GM18507 (cell line): ENCODE measurements around the gene SPECC1.
"Not testable (repeated sequence)": the region's sequence is repeated elsewhere in the genome, so short reads cannot be mapped to it uniquely, and the experiment has no call there.

ENCODE experiments used
- DNase-seq: peaks from one replicate; pipeline ENCODE4 v3.0.0; 2011; ENCODE audit warnings: low read depth; ENCODE audit not compliant: insufficient read length; ENCODE audit errors: extremely low spot score
- FAIRE-seq: peaks from 2 replicates; lab custom pipeline; 2011; peaks lifted over from hg19 to GRCh38; lab: Jason Lieb, UNC

Gene SPECC1, protein sequence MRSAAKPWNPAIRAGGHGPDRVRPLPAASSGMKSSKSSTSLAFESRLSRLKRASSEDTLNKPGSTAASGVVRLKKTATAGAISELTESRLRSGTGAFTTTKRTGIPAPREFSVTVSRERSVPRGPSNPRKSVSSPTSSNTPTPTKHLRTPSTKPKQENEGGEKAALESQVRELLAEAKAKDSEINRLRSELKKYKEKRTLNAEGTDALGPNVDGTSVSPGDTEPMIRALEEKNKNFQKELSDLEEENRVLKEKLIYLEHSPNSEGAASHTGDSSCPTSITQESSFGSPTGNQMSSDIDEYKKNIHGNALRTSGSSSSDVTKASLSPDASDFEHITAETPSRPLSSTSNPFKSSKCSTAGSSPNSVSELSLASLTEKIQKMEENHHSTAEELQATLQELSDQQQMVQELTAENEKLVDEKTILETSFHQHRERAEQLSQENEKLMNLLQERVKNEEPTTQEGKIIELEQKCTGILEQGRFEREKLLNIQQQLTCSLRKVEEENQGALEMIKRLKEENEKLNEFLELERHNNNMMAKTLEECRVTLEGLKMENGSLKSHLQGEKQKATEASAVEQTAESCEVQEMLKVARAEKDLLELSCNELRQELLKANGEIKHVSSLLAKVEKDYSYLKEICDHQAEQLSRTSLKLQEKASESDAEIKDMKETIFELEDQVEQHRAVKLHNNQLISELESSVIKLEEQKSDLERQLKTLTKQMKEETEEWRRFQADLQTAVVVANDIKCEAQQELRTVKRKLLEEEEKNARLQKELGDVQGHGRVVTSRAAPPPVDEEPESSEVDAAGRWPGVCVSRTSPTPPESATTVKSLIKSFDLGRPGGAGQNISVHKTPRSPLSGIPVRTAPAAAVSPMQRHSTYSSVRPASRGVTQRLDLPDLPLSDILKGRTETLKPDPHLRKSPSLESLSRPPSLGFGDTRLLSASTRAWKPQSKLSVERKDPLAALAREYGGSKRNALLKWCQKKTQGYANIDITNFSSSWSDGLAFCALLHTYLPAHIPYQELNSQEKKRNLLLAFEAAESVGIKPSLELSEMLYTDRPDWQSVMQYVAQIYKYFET

DNA sequence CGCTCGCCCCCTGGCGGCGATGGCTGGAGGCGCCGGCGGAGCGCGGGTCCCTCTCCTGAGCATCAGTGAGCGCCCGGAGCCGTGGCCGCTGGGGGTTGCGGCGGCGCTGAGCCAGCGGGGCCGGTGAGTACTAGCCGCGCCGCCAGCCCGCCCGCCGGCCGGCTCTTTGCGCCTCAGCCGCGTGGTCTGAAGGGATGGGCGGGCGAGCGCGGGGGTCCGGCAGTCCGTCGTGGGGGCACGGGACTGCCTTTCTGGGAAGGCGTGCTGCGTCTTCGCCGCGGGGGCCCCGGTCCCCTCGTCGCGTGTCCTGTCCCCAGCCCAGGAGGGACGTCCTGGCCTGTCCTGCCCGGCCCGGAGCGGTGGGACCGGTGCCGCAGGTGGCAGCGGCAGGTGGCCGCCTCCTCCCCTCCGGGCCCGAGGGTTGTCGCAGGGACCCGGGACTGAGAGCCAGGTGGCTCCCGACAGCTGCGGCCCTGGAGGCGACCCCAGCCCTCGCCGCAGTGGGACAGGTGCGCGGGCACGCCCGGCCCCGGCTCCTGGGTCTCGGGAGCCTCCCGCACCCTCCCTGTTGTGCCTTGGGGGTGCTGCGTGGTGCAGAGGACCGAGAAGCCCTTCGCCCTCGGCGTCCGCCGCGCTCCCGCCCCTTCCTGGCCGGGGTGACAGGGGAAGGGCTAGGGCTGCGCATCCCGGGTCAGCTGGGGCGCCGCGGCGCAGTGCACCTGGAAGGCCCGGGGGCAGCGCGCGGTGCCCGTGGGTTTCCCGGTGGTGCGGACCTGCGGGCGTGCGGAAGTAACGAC lies at the start of gene SPECC1:
SPECC1 (plus strand) TSS at position 58 of the 797 bp plus-strand sequence. CDS start 87,293 bp downstream, outside the sequence.
- FAIRE-seq (no peak), DNase-seq (peak; percentile 82)

DNA sequence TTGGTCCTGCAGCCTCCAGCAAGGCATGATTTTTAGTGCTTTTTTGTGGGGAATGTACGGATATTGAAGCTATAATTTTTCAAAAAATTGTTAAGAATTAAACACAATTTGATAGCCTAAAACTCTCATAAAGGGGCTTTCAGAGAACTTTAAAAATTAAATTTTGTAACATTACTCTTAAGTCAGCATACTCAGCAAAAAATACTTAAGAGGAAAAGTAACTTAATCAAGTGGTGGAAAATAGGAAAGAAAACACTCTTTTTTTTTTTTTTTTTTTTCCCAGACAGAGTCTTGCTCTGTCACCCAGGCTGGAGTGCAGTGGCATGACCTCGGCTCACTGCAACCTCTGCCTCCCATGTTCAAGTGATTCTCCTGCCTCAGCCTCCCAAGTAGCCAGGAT lies 46.2 kb upstream of the SPECC1 start:
- FAIRE-seq, result not testable (repeated sequence)

DNA sequence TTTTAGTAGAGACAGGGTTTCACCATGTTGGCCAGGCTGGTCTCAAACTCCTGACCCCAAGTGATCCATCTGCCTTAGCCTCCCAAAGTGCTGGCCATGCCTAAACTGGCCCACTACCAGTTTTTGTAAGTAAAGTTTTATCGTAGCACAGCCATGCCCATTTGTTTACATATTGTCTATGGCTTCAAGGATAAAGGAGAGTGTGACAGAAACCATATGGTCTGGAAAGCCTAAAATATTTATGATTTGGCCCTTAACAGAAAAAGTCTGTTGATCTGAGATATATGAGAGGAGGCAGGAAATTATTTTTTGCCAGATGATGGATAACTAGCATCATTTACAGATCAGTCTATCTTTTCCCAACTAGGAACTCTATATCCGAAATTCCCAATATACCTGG lies 36.0 kb upstream of the SPECC1 start:
- DNase-seq (no peak), FAIRE-seq (no peak)

More for the DNA sequence above, 46.2 kb upstream of the SPECC1 start:
- DNase-seq, result not testable (repeated sequence)

DNA sequence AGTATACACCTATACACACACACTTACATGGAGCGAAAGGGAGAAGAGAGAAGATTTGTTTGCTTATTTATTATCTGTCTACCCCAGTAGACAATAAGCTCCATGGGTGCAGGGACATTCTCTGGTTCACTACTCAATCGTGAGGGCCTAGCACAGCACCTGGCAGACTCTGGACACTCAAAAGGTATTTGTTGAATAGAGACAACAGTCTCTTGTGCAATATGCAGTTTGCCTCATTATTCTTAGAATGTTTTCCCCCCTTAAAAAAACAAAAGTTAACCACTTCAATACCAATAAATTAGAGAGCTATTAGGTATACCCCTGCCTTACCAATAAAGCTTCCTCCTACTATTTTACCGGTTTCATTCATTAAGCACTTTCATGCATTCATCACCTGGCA lies 33.6 kb upstream of the SPECC1 start:
- no peak for DNase-seq
- FAIRE-seq, result no peak

DNA sequence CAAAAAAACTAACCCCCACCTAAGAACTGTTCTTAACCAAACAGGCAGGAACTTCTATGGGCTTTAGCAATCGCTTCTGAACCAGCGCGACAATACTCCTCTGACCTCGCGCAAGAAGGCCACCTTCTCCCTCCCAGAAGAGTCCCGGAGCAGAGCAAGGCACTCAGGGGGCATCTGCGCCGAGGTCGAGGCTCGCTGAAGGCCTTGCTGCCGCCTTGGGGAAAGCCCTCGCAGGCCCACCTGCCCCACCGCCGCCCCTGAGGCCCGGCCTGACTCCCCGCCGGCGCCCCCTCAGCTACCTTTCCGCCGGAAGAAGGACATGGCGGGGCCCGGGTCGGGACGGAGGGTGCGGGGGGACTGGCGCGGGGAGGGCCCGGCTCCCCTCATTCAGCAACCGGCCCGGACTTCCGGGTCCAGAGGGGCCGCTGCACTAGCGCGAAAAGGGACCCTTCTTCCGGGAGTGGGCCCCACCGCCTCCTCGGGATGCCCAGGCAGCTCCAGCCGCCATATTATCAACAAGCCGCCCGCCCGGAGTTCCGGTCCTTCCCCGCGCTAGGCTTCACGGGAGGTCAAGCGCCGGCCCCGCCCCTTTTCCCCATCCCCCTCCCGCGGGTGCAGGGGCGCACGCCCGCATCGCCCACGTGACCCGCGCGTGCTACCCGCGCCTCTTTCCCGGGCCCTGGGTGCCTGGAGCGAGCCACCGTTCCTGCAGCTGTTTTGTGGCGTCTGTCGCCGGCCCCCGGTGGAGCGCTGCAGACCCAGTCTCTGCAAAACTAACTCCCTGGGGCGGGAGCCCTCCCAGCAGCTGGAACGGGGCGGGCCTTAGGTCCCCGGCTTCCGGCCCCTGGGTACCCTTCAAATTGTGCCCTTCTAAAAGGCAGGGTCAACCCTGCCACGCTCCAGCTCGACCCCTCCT lies 31.6 kb upstream of the SPECC1 start, which contains the start of gene AKAP10:
AKAP10 (minus strand) TSS at position 536 of the 916 bp plus-strand sequence; CDS start at position 387, 149 bp downstream.
- peak; percentile 74 for FAIRE-seq
- DNase-seq, result peak; percentile 82

DNA sequence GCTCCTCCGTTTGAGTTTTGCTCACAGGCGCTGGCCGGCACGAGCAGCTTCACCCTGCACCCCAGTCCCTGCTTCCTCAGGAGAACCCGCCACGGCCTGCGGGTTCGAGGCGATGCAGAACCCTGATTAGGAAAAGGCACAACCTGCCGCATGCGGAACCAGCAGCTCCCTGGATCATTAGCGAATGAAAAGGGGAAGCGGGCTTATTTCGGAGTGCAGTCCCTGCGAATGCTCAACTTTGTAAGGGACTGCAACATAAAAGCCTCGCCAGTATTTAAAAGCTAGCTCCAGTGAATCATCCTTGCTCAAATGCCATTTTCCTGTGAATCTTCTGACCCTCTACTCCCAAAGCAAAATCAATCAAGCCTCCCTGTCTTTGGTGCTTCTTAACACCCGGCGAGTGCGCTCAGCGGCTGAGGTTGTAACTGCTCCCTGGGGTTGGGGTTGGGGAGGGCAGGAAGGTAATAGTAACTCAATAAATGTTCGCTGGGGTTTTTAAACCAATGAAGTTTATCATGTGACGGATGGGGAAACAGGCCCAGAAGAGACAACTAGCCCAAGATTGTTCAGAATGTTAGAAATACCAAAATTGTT lies 30.9 kb upstream of the SPECC1 start:
- DNase-seq, result peak; percentile 22
- peak; percentile 48 for FAIRE-seq

DNA sequence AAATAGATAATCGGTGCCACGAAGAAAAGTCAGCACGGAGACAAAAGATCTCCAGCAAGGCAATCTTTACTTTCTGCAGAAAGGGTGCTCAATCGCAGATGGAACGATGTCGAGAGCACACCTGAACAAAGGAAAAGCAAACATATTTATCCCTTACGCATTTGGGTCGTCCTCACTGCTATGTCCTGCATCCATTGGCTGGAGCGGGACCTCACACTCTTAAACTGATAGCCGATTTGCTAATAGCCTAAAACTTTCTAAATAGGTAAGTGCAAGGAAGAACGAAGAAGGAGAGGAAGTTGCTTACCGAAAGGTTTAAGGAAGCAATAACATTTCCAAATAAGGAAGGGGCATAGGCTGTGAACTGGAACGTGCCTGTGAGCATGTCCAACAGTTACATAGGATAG lies 30.4 kb upstream of the SPECC1 start:
- FAIRE-seq (no peak), DNase-seq (no peak)

DNA sequence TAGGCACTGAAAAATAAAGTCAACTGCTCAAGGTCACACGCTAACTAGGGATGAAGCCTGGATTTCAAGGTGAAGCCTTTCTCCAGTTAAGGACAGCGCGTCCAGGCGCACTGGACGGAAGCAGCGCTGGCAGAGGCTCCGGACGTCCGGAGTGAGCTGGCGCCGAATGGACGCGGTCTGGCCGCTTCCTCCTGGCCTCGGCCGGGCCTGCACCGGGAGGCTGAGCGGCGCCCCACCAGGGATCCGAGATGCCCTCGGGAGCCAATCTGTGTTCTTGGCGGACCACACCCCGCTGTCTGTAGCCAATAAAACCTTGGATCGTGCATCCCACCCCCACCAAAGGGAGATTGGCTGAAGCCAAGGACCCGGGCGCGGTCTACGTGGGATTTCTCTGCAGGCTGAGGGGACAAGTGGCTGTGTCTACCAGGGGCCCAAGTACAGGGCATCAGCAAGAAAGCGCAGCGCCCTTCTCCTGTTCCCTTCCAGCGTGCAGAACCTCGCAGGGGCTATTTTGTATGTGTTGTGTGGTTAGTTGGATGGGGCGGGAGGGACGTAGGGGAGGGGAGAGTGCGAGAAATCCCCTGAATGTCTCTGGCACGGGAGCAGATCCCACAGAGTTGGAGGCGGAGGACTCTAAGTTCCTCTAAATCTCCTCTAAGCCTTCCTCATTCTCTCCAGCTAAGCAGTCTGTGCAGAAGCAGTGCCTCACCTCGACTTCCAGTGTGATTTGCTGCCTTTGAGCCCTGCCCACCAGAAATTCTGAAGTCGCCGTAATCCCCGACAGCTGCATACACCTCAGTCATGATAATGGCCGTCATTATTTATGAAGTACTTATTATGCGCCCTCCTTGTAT lies 29.0 kb upstream of the SPECC1 start:
- DNase-seq (no peak), FAIRE-seq (no peak)

DNA sequence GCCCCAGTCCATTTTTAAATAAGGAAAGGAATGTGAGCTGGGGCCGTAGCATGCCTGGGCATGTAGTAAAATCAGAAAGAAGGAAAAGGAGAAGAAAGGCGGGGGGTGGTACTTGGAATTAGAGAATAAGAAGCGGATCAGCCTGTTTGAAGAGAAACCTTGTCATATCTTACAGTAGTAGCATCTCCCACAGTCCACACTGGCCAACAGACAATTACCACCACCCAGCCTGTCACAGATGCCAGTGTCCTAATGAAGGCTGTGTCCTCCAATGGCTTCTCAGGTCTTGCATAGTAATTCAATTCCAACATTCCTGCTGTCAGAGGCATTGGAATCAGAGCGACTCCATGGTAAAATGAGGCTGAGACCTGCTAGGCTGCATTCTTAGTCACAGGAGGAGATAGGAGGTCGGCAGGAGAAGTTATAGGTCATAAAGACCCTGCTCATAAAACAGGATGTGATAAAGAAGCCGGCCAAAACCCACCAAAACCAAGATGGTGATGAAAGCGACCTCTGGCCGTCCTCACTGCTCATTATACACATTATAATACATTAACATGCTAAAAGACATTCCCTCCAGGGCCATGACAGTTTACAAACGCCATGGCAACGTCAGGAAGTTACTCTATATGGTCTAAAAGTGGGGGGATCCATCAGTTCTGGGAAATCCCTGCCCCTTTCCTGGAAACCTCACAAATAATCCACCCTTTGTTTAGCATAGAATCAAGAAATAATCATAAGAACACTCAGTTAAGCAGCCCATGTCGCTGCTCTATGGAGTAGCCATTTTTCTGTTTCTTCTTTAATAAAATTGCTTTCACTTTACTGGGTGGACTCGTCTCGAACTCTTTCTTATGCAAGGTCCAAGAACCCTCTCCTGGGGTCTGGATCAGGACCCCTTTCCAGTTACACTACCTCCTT lies 22.0 kb upstream of the SPECC1 start:
- FAIRE-seq, result no peak
- no peak for DNase-seq

DNA sequence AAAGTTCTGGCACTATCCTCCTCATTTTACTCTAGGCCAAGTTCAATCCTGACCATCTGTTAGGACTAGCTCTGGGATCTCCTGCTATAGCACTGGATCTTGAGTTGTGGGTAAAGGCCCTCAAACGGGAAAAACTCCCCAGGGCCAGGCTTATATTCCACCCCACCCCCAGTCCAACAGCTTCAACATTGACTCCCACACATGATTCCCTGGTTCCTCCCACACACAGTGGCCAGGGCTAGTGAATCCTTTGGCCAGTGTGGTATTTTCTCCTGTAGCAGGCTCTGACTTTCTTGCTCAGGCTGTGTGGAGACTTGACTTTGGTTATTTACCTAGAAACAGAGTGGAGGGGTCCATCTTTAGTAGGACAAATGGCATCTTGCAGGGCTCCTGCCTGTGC lies 21.3 kb upstream of the SPECC1 start:
- FAIRE-seq (no peak), DNase-seq (no peak)

DNA sequence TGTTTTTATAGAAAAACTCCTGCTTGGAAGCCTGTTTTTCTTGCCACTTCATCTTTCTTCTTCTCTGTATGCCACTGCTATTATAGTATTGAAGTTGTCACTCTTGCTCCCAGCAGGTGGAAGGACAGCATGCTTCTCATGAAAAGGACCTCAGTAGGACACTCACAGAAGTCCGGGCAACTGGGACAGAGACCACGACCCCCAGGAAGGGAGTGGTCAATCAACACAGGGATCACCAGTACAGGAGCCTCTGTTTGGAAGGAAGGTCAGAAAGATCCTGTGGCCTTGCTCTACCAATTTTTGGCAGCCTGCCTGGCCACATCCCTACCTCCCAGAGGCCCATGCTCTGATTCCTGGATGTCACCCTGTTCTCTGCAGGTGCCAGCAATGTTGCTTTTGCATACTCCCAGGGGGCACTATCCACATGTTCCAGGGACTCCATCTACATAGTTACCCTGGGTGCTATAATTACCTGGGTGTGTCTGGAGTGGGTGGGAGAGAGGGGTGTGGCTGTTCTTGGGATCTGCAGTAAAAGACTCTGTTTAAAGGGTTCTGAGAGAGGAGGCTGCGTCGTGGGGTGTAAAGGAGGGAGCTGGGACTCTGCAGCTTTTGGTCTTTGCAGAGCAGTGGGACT lies 17.8 kb upstream of the SPECC1 start:
- DNase-seq, result no peak
- FAIRE-seq, result no peak

DNA sequence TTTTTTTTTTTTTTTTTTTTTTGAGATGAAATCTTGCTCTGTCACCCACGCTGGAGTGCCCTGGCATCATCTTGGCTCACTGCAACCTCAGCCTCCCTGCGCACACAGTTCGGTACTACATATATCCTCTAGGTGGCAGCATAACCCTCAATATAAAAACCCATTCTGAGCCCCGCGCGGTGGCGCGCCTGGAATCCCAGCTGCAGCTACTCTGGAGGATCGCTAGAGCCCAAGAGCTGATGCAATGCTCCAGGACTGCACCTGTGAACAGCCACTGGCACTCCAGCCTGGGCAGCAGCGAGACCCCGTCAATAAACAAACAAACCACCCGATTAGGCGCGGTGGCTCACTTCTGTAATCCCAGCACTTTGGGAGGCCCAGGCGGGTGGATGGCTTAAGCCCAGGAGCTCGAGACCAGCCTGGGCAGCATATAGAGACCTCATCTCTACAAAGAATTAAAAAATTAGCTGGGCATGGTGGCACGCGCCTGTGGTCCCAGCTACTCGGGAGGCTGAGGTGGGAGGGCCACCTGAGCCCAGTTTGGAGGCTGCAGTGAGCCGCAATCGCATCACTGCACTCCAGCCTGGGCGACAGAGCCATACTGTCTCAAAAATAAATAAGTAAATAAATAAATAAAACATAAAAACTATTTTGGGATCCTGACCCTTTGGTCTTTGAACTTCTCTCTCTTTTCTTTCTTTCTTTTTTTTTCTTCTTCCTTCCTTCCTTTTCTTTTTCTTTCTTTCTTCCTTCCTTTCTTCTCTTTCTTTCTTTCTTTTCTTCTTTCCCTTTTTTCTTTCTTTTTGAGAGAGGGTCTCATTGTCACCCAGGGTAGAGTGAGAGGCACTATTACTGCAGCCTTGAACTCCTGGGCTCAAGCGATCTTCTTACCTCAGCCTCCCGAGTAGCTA lies 16.1 kb upstream of the SPECC1 start:
- FAIRE-seq, result peak; percentile 89
- DNase-seq, result peak; percentile 20

DNA sequence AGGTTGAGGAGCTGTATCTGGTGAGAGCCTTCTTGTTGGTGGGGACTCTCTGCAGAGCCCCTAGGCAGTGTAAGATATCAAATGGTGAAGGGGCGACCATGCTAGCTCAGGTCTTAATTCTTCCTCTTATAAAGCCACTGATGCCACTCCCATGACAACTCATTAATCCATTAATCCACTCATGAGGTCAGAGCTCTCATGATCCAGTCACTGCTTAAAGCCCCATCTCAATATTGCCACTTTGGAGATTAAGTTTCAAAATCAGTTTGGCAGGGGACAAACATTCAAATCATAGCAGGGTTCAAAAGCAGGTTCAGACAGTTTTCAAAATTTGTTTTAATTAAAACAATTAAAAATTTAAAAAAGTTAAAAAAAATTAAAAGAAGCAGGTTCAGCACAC lies 13.1 kb upstream of the SPECC1 start:
- no peak for DNase-seq
- FAIRE-seq, result no peak

DNA sequence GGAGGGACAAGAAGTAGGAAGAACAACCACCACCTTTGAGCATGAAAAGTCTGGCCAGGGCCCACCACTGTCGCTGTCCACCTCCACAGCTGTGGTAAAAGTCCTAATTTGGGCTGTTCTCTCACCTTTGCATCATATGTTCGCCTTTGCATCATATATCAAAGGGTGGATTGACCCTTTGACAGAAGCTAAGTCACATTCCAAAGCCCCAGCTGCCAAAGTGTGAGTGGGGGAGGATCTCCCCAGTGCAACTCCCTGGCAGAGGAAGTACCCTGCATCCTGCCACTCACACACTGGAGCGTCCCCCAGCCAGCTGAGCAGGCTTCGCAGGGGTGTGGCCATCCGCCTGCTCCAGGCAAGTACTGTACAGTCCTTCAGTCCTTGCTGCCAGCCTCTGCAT lies 12.7 kb upstream of the SPECC1 start:
- no peak for FAIRE-seq

More for the DNA sequence above, 12.7 kb upstream of the SPECC1 start:
- no peak for DNase-seq
